ENCODE results near the gene NTM. TPM values are rescaled to one million over a fixed set of nuclear protein-coding genes. Genes with fewer than 3 reads are reported as not detected.

Gene NTM
- total RNA-seq, 1 donor from 2014 or later: 9.9 TPM

- Histone ChIP-seq H3K9ac (ENCODE audit: low read depth in 1 of 3, low read length in 3 of 3) (no peak overlapping the region), H3K4me3 (ENCODE audit: low read length in 3 of 3) (no peak overlapping the region), H3K36me3 (ENCODE audit: control insufficient read depth in 3 of 3, insufficient read depth in 3 of 3, low read length in 3 of 3) (no peaks in the 10 kb centered on the region)
Measured at GRCh38 chr11:131595797-131596196, 225.4 kb downstream of the NTM start.

DNA sequence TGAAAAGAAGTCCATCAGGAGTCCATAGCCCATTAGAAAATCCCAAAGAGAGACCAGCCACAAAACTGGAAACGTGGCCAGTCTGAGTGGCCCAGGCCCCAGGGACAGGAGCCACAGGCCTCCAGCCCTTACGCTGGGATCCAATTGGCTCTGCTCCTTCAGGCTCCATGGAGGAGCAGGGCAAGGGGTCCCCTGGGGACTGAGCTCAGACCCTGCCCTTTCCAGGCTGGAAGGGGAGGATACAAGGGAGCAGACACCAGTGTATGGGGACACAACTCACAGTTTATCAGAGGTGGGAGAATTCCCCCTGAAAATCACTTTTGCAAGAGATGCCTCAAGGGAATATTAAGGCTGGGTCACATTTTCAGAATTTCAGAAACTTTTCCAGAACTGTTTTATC, 227.5 kb downstream of the NTM start:
- Histone ChIP-seq H3K27ac (ENCODE audit: low read depth, low read length) (no peak overlapping the region), H3K4me1 (ENCODE audit: control insufficient read depth in 3 of 3, insufficient read depth in 3 of 3, low read length in 3 of 3) (no peaks in the 10 kb centered on the region), H3K9me3 (ENCODE audit: control insufficient read depth in 3 of 3, low read length in 3 of 3) (no peaks in the 10 kb centered on the region), H3K9ac (ENCODE audit: low read depth in 1 of 3, low read length in 3 of 3) (no peak overlapping the region), H3K4me3 (ENCODE audit: low read length in 3 of 3) (no peak overlapping the region), H3K27me3 (ENCODE audit: control insufficient read depth in 3 of 3, insufficient read depth in 3 of 3, low read length in 3 of 3) (peaks cover 0 to 7% (median 3%) of the 10 kb centered on the region in 3 donors), H3K36me3 (ENCODE audit: control insufficient read depth in 3 of 3, insufficient read depth in 3 of 3, low read length in 3 of 3) (no peaks in the 10 kb centered on the region)

More at GRCh38 chr11:131595797-131596196, 225.4 kb downstream of the NTM start:
- Histone ChIP-seq H3K27ac (ENCODE audit: low read depth, low read length) (no peak overlapping the region), H3K9me3 (ENCODE audit: control insufficient read depth in 3 of 3, low read length in 3 of 3) (no peaks in the 10 kb centered on the region), H3K27me3 (ENCODE audit: control insufficient read depth in 3 of 3, insufficient read depth in 3 of 3, low read length in 3 of 3) (peaks cover 0 to 11% (median 8%) of the 10 kb centered on the region in 3 donors), H3K4me1 (ENCODE audit: control insufficient read depth in 3 of 3, insufficient read depth in 3 of 3, low read length in 3 of 3) (no peaks in the 10 kb centered on the region)

DNA sequence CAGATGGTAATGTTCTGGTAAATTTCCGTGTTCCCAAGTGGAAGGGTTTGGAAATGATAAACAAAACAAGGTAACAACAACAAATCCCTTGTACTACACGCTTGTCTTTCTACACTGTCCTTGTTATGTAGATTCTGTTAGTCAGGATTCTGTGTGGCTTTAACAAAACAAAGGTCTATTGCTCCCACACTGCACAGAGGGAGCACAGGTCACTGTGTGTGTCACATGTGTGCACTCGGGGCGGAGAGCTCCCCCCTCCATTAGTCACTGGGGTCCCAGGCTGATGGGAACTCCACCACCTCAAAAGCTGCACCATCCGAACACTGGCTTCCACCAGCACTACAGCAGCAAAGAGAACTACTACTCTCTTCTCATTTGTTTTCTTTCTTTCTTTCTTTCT, 227.9 kb downstream of the NTM start:
- Histone ChIP-seq H3K9ac (ENCODE audit: low read depth in 1 of 3, low read length in 3 of 3) (no peak overlapping the region), H3K36me3 (ENCODE audit: control insufficient read depth in 3 of 3, insufficient read depth in 3 of 3, low read length in 3 of 3) (no peaks in the 10 kb centered on the region), H3K27ac (ENCODE audit: low read depth, low read length) (no peak overlapping the region), H3K9me3 (ENCODE audit: control insufficient read depth in 3 of 3, low read length in 3 of 3) (no peaks in the 10 kb centered on the region), H3K27me3 (ENCODE audit: control insufficient read depth in 3 of 3, insufficient read depth in 3 of 3, low read length in 3 of 3) (peaks cover 0 to 7% (median 3%) of the 10 kb centered on the region in 3 donors), H3K4me1 (ENCODE audit: control insufficient read depth in 3 of 3, insufficient read depth in 3 of 3, low read length in 3 of 3) (no peaks in the 10 kb centered on the region), H3K4me3 (ENCODE audit: low read length in 3 of 3) (no peak overlapping the region)

GRCh38 chr11:131599285-131599684, 228.9 kb downstream of the NTM start:
- peaks cover 0 to 7% (median 3%) of the 10 kb centered on the region in 3 donors for H3K27me3 ChIP-seq (ENCODE audit: control insufficient read depth in 3 of 3, insufficient read depth in 3 of 3, low read length in 3 of 3)
- no peaks in the 10 kb centered on the region for H3K4me1 ChIP-seq (ENCODE audit: control insufficient read depth in 3 of 3, insufficient read depth in 3 of 3, low read length in 3 of 3)
- no peak overlapping the region for H3K27ac ChIP-seq (ENCODE audit: low read depth, low read length)
- H3K4me3 ChIP-seq (ENCODE audit: low read length in 3 of 3): no peak overlapping the region
- H3K36me3 ChIP-seq (ENCODE audit: control insufficient read depth in 3 of 3, insufficient read depth in 3 of 3, low read length in 3 of 3): no peaks in the 10 kb centered on the region
- no peaks in the 10 kb centered on the region for H3K9me3 ChIP-seq (ENCODE audit: control insufficient read depth in 3 of 3, low read length in 3 of 3)
- H3K9ac ChIP-seq (ENCODE audit: low read depth in 1 of 3, low read length in 3 of 3): no peak overlapping the region

DNA sequence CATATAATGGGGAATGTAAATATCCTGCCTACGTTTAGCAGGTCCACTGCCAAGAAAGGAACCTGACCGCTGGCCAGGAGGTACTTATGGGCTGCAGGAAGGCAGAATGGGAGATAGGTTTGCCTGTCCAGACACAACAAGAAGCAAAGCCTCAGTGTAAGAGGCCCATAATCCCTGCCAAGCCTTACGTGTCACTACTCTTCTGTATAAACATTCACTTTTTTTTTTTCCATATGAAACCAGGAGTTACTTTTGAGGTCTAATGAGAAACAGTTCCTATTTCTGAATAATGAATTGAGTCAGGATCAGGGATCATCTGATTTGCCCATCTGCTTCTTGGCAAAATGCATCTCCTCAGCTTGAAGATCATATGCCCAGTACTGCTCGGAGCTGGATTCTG, 230.2 kb downstream of the NTM start:
- Histone ChIP-seq H3K36me3 (ENCODE audit: control insufficient read depth in 3 of 3, insufficient read depth in 3 of 3, low read length in 3 of 3) (no peaks in the 10 kb centered on the region), H3K4me1 (ENCODE audit: control insufficient read depth in 3 of 3, insufficient read depth in 3 of 3, low read length in 3 of 3) (no peaks in the 10 kb centered on the region), H3K4me3 (ENCODE audit: low read length in 3 of 3) (no peak overlapping the region), H3K9me3 (ENCODE audit: control insufficient read depth in 3 of 3, low read length in 3 of 3) (no peaks in the 10 kb centered on the region), H3K27ac (ENCODE audit: low read depth, low read length) (no peak overlapping the region), H3K27me3 (ENCODE audit: control insufficient read depth in 3 of 3, insufficient read depth in 3 of 3, low read length in 3 of 3) (no peaks in the 10 kb centered on the region), H3K9ac (ENCODE audit: low read depth in 1 of 3, low read length in 3 of 3) (no peak overlapping the region)

DNA sequence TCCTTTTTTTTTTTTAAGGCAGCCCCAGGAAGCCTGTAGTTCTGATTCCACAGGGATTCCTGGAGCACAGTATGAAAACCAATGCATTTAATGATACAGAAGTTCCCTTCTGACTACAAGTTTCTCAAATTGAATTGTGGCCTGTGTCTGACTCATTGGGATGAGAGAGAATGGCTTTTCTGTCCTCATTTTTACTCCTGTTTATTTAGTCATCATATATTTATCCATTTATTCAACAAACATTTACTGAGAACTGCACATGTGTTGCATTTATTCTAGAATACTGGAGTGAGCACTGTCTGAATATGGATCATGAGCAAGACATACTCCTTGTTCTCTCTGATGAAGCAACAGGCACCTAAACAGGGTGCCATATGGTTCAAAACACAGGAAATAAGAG, 231.2 kb downstream of the NTM start:
- Histone ChIP-seq H3K27me3 (ENCODE audit: control insufficient read depth in 3 of 3, insufficient read depth in 3 of 3, low read length in 3 of 3) (no peaks in the 10 kb centered on the region), H3K27ac (ENCODE audit: low read depth, low read length) (no peak overlapping the region), H3K4me3 (ENCODE audit: low read length in 3 of 3) (no peak overlapping the region), H3K4me1 (ENCODE audit: control insufficient read depth in 3 of 3, insufficient read depth in 3 of 3, low read length in 3 of 3) (no peaks in the 10 kb centered on the region), H3K36me3 (ENCODE audit: control insufficient read depth in 3 of 3, insufficient read depth in 3 of 3, low read length in 3 of 3) (no peaks in the 10 kb centered on the region), H3K9ac (ENCODE audit: low read depth in 1 of 3, low read length in 3 of 3) (no peak overlapping the region), H3K9me3 (ENCODE audit: control insufficient read depth in 3 of 3, low read length in 3 of 3) (no peaks in the 10 kb centered on the region)

DNA sequence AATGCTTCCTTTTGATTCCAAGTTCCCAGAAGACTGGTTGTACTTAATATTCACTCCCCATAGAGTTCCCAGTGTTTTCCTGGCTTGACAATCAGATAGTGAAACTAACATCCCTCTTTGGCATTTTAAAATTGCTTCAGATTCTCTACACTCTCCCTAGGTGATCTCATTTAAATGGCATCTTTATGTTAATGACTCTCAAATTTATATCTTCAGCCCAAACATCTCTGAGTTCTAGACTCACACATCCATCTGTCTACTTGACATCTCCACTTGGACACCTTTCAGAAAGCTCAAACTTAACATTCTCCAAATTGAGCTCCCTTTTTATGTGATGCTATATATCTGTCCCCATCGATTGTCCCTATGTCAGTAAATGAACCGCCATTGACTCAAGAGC, 232.0 kb downstream of the NTM start:
- H3K4me3 ChIP-seq (ENCODE audit: low read length in 3 of 3): no peak overlapping the region
- no peaks in the 10 kb centered on the region for H3K9me3 ChIP-seq (ENCODE audit: control insufficient read depth in 3 of 3, low read length in 3 of 3)
- no peaks in the 10 kb centered on the region for H3K36me3 ChIP-seq (ENCODE audit: control insufficient read depth in 3 of 3, insufficient read depth in 3 of 3, low read length in 3 of 3)
- H3K27me3 ChIP-seq (ENCODE audit: control insufficient read depth in 3 of 3, insufficient read depth in 3 of 3, low read length in 3 of 3): no peaks in the 10 kb centered on the region
- H3K27ac ChIP-seq (ENCODE audit: low read depth, low read length): no peak overlapping the region
- no peak overlapping the region for H3K9ac ChIP-seq (ENCODE audit: low read depth in 1 of 3, low read length in 3 of 3)
- H3K4me1 ChIP-seq (ENCODE audit: control insufficient read depth in 3 of 3, insufficient read depth in 3 of 3, low read length in 3 of 3): no peaks in the 10 kb centered on the region

- Histone ChIP-seq H3K9me3 (ENCODE audit: control insufficient read depth in 3 of 3, low read length in 3 of 3) (no peaks in the 10 kb centered on the region), H3K36me3 (ENCODE audit: control insufficient read depth in 3 of 3, insufficient read depth in 3 of 3, low read length in 3 of 3) (no peaks in the 10 kb centered on the region), H3K9ac (ENCODE audit: low read depth in 1 of 3, low read length in 3 of 3) (no peak overlapping the region), H3K27ac (ENCODE audit: low read depth, low read length) (no peak overlapping the region), H3K4me1 (ENCODE audit: control insufficient read depth in 3 of 3, insufficient read depth in 3 of 3, low read length in 3 of 3) (no peaks in the 10 kb centered on the region), H3K4me3 (ENCODE audit: low read length in 3 of 3) (no peak overlapping the region), H3K27me3 (ENCODE audit: control insufficient read depth in 3 of 3, insufficient read depth in 3 of 3, low read length in 3 of 3) (peaks cover 0 to 6% (median 0%) of the 10 kb centered on the region in 3 donors)
Measured at GRCh38 chr11:131606811-131607335, 236.5 kb downstream of the NTM start.

DNA sequence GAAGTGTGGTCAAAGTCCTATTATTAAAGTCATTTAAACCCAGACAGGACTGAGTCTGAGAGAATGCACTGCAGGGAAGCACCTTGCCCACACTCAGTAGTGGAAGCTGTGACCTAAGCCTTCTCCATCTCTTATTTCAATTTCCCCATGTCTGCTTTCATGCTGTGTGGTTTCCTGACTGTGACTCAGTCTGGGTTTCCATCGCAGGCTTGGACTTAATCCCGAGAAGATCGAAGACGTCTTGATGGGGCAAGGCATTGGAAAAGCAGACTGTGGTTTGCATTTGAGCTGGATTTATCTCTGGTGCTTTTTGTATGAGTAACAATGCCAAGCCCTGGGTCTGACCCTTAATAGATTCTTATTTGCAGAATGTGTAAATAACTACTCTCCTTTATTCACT, 238.9 kb downstream of the NTM start:
- H3K36me3 ChIP-seq (ENCODE audit: control insufficient read depth in 3 of 3, insufficient read depth in 3 of 3, low read length in 3 of 3): no peaks in the 10 kb centered on the region
- H3K9ac ChIP-seq (ENCODE audit: low read depth in 1 of 3, low read length in 3 of 3): no peak overlapping the region
- peaks cover 0 to 8% (median 0%) of the 10 kb centered on the region in 3 donors for H3K27me3 ChIP-seq (ENCODE audit: control insufficient read depth in 3 of 3, insufficient read depth in 3 of 3, low read length in 3 of 3)

GRCh38 chr11:131609921-131610320, 239.5 kb downstream of the NTM start:
- no peaks in the 10 kb centered on the region for H3K9me3 ChIP-seq (ENCODE audit: control insufficient read depth in 3 of 3, low read length in 3 of 3)
- no peak overlapping the region for H3K9ac ChIP-seq (ENCODE audit: low read depth in 1 of 3, low read length in 3 of 3)
- H3K4me1 ChIP-seq (ENCODE audit: control insufficient read depth in 3 of 3, insufficient read depth in 3 of 3, low read length in 3 of 3): peaks cover 0 to 8% (median 3%) of the 10 kb centered on the region in 3 donors
- no peak overlapping the region for H3K4me3 ChIP-seq (ENCODE audit: low read length in 3 of 3)
- no peaks in the 10 kb centered on the region for H3K36me3 ChIP-seq (ENCODE audit: control insufficient read depth in 3 of 3, insufficient read depth in 3 of 3, low read length in 3 of 3)
- H3K27me3 ChIP-seq (ENCODE audit: control insufficient read depth in 3 of 3, insufficient read depth in 3 of 3, low read length in 3 of 3): peaks cover 0 to 8% (median 0%) of the 10 kb centered on the region in 3 donors
- no peak overlapping the region for H3K27ac ChIP-seq (ENCODE audit: low read depth, low read length)

More for the DNA sequence above, 238.9 kb downstream of the NTM start:
- H3K4me3 ChIP-seq (ENCODE audit: low read length in 3 of 3): no peak overlapping the region
- no peak overlapping the region for H3K27ac ChIP-seq (ENCODE audit: low read depth, low read length)
- H3K9me3 ChIP-seq (ENCODE audit: control insufficient read depth in 3 of 3, low read length in 3 of 3): no peaks in the 10 kb centered on the region
- H3K4me1 ChIP-seq (ENCODE audit: control insufficient read depth in 3 of 3, insufficient read depth in 3 of 3, low read length in 3 of 3): peaks cover 0 to 8% (median 0%) of the 10 kb centered on the region in 3 donors
